HG03439 (cell line): Measurements from ENCODE around the gene NPHP4.
A peak's percentile ranks its signal among the peaks of the same experiment; 100 is the strongest.

Experiments used
- ATAC-seq: cut with Tn5 transposase; IDR thresholded peaks from one replicate; pipeline ENCODE4 v1.9.1; 2021; ENCODE audit warnings: mild to moderate bottlenecking, moderate library complexity; ENCODE audit not compliant: unreplicated experiment

Gene NPHP4

GRCh38 chr1:5992026-5992813 lies at the start of gene NPHP4:
Gene NPHP4, minus strand, starts transcription at chr1:5992425. Its CDS starts 6,136 bp downstream, at chr1:5986289.
- peak; percentile 89 for ATAC-seq

GRCh38 chr1:6041432-6042062 lies 49.3 kb upstream of the NPHP4 start:
- ATAC-seq: no peak

GRCh38 chr1:6040861-6041415 lies 48.7 kb upstream of the NPHP4 start:
- ATAC-seq: no peak

GRCh38 chr1:6040444-6040843 lies 48.2 kb upstream of the NPHP4 start:
- ATAC-seq: no peak

GRCh38 chr1:6039031-6039430 lies 46.8 kb upstream of the NPHP4 start:
- no peak for ATAC-seq

- ATAC-seq: no peak
Measured at GRCh38 chr1:6038603-6039002, 46.4 kb upstream of the NPHP4 start.

GRCh38 chr1:6037338-6037762 lies 45.1 kb upstream of the NPHP4 start:
- ATAC-seq: no peak

- ATAC-seq: no peak
Measured at GRCh38 chr1:6035719-6036118, 43.5 kb upstream of the NPHP4 start.

GRCh38 chr1:6035303-6035702 lies 43.1 kb upstream of the NPHP4 start:
- ATAC-seq: no peak

GRCh38 chr1:6034750-6035096 lies 42.5 kb upstream of the NPHP4 start:
- ATAC-seq: no peak

- ATAC-seq: no peak
Measured at GRCh38 chr1:6033986-6034749, 41.9 kb upstream of the NPHP4 start.

GRCh38 chr1:6033124-6033523 lies 40.9 kb upstream of the NPHP4 start:
- no peak for ATAC-seq

GRCh38 chr1:6030547-6031261 lies 38.5 kb upstream of the NPHP4 start:
- no peak for ATAC-seq

GRCh38 chr1:6030132-6030531 lies 37.9 kb upstream of the NPHP4 start:
- no peak for ATAC-seq

GRCh38 chr1:6029351-6029750 lies 37.1 kb upstream of the NPHP4 start:
- no peak for ATAC-seq

GRCh38 chr1:6028042-6028850 lies 36.0 kb upstream of the NPHP4 start:
- ATAC-seq: no peak

GRCh38 chr1:6027591-6027990 lies 35.4 kb upstream of the NPHP4 start:
- ATAC-seq: no peak

GRCh38 chr1:6026095-6026809 lies 34.0 kb upstream of the NPHP4 start:
- peak; percentile 85 for ATAC-seq
